C4-2B (cell line): ENCODE data around the gene P2RX6.

Experiments used
- CTCF ChIP-seq: fragments of 450-650 bp; conservative IDR thresholded peaks from 2 replicates; pipeline ENCODE4 v1.5.1; 2017; ENCODE audit warnings: mild to moderate bottlenecking
- ZFX ChIP-seq: fragments of 450-650 bp; IDR thresholded peaks from 2 replicates; pipeline ENCODE4 v1.6.1; 2017

- no peak for TF ChIP-seq ZFX
- no peak for TF ChIP-seq CTCF
Observed at GRCh38 chr22:21025763-21026755, 11.1 kb downstream of the P2RX6 start.
